Raji (cell line): Measurements from ENCODE around the gene COQ10A.

ENCODE experiments used
- POLR2A ChIP-seq: IDR thresholded peaks from 2 replicates; pipeline ENCODE4 v1.6.1; 2011; ENCODE audit warnings: low read depth, low read length, control low read depth; ENCODE audit not compliant: insufficient read depth

COQ10A gene

DNA sequence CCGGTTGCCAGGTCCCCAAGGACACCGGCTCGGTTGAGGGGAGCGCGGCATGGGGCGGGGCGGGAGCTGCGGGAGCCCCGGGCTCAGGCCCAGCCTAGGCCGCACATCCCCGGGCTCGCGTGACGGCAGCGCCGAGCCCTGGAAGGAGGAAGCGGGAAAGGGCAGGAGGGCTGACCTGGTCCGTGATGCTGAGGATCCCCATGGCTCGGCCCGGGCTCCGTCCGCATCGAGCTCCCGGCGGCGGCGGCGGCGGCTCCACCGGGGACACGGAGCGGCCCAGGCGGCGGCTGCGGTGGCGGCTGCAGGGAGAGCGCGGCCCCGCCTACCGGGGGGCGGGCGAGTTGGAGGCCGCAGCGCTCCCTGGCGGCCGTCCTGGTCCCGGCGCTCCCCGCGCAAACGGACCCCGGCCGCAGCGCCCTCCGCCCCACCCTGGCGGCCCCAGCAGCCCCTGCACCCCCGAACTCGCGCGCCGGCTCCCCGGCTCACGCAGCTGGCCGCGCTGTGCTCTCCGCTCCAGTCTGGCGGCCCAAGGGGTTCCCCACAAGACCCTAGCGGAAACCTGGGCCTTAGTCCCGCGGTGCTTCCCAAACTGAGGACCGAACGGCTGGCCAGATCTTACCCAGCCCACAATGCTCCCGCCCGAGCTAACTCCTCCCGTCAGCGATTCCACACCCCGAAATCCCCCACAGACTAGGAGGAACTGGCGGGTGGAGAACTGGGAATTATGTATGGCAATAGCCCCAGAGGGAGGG, 8.5 kb upstream of the COQ10A start, which contains the start of gene ANKRD52:
TSS of gene ANKRD52 (minus strand) at position 317 of the 752 bp plus-strand sequence. CDS start at position 202, 115 bp downstream.
- peak; percentile 67 for TF ChIP-seq POLR2A

DNA sequence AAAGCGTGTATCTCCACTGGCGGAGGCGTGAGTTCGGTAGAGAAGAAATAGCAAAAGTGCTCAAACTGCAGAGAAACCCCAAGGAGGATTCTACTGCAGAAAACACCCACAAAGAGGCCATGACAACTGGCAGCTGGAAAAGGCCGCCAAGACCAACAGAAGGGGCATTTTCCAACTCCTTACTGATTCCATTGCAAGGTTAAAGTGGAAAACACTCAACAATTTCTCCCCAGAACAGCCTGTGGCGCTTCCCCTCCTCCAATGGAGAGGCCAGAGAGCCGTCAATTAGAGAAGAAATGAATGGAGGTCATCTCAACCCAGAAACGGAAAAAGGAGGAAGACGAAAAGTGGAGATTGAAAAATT, 7.9 kb upstream of the COQ10A start:
- TF ChIP-seq POLR2A = no peak

DNA sequence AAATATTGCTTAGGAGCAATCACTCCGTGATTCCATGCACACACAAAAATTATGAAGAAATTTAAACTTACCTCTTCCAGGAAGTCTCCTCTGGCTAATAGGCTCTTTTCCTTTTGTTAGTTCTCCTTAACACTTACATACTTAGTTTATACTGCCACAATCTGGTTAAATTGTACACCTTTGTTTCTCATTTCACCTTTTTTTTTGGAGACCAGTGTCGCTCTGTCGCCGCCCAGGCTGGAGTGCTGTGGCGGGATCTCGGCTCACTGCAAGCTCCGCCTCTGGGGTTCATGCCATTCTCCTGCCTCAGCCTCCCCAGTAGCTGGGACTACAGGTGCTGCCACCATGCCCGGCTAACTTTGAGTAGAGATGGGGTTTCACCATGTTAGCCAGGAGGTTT, 6.4 kb upstream of the COQ10A start:
- no peak for TF ChIP-seq POLR2A

DNA sequence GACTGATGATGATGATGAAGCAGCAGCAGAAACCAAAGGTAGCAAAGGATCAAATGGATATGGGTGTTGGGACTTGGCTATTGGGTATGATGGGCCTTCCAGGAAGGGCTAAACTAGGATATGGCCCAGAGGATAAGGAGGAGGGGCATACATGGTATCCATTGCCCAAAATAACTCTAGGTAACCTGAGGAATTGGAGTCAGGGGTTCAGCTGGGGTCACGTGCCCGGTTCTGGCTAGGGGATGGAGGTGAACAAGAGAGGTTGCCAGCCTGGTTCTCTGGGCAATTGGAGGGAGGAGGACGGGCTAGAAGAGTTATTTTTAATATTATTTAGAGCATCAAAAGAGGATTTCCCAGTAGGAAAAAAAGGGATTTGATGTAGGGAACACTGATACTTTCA, 5.8 kb upstream of the COQ10A start:
- TF ChIP-seq POLR2A = no peak

DNA sequence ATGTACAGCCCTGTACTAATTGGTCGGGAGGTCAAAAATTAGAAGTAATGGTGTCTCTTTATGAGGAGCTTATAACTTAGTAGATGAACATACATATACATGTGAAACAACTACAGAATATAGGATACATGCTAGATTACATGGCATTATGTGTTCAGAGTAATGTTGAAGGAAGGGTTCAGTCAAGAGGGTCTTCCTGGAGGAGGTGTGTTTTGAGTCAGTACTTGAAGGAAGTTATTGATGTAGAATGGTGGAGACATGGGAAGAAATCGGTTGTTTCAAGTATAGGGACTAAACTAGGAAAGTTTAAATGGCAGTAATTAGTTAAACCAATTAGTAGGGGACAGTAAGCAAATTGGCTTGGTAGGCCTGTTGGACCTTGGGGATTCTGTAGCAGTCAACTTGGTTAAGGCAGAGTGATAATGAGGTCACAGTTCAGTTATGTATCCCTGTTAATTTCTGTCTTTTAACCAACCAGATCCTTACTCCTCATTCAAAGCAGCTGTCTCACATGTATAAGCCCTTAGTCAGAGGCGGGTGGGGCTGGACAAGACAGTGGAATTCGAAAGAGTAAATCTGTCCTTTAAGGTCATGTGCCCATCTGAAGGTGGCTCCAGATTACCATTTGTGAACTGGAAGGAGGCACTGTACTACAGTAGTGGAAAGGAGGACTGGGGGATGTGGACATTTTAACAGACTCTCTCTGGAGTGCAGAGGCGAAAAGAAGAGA, 5.1 kb upstream of the COQ10A start:
- TF ChIP-seq POLR2A = no peak

DNA sequence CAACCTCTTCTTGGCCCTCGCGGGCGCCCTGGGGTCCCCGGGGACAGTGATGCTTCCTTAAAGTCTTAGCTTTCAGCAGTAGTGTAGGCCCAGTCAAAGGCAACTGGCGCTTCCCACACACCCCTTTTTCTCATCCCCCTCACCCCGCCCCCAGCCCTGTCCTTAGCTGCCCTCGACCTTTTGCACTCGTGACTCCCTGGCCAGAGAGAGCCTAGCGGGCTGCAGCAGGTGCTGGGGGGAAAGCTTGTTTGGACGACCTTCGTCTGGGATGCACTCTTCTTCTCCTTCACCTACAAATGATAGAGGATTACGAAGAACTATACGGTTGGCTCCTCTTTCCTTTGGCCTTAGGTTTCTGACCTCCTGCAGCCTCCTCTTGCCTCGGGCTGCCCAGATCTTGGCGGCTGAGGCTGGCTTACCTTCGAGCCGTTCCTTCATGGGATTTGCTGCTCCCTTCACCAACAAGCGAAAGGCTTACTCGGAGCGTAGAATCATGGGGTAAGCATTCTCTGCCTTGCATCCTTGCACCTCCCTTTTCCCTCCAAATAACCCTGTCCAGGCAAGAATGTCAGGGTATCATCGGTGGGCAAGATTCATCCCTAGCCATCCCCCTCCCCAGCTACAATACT, 815 bp downstream of the COQ10A start:
- no peak for TF ChIP-seq POLR2A

DNA sequence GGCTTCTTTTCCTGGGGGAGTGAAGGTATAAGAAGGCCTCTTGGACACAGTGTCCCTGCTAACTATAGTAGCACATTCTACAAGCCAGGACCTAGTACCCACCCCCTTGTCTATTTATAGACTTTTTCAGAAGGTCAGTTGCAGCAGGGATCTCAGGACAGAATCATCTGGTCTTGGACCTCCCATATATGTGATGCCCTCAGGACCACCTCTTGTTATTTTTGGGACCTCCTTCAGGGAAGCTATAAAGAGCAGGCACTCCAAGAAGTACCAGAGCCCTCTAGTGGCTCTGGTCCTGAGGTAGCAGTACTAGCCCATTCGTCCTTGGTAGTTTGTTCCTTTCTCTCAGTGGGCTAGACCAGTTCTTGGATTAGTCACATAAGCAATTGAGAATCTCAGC, 4.3 kb downstream of the COQ10A start:
- no peak for TF ChIP-seq POLR2A

DNA sequence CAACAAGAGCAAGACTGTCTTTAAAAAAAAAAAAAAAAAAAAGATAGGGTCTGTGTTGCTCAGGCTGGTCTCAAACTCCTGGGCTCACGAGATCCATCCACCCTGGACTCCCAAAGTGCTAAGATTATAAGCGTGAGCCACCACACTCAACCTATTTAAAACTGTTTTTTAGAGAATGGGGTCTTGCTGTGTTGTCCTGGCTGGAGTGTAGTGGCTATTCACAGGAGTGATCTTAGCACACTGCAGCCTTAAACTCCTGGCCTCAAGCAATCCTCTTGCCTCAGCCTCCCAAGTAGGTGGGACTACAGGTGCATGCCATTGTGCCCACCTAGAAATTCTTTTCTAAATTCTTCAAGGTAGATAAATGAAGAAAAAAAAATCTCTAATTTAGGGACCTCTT, 7.6 kb downstream of the COQ10A start:
- no peak for TF ChIP-seq POLR2A

DNA sequence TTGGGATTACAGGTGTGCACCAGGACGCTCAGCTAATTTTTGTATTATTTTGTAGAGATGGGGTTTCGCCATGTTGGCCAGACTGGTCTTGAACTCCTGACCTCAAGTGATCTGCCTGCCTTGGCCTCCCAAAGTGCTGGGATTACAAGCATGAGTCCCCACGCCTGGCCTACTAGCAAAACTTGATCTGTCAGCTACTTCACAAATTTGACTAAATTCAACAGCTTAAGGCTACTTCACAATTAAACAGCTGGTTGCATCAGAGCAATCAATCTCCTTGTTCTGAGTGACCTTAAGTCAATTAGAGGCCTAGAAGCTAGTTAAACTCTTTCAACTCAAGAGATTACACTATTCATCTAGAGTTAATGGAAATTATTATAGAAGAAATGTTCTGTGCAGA, 12.2 kb downstream of the COQ10A start:
- no peak for TF ChIP-seq POLR2A

DNA sequence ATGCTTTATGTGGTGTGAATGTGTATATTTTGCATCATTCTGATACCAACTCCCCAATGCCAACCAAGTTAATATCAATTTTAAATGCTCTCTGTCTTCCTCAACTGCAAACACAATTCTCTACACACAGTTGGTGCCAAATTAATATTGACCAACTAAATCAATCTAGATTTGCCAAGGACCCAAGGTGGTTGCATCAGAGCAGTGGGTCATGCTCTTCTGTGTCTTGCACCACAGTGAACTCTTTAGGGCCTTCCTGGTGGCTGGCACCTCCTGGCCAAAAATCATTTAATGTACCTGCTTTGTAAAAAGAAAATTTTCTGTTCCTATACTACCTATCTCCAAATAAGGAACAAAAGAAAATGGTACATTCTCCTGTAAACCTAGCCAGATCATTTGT, 14.1 kb downstream of the COQ10A start:
- TF ChIP-seq POLR2A = no peak

DNA sequence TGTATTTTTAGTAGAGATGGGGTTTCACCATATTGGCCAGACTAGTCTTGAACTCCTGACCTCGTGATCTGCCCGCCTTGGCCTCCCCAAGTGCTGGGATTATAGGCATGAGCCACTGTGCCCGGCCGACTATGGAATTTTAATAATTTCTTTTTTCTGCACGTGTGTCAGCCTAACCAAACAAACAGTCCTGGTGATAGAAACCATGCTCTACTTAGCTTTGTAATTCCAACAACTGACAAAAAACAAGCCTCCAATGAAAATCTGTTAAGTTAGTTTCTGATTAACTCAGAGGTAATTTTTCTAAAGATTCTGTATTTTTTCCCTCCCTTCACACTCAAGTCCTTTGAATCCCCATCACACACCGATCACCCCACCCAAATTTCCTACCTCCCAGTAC, 15.3 kb downstream of the COQ10A start:
- TF ChIP-seq POLR2A = no peak

DNA sequence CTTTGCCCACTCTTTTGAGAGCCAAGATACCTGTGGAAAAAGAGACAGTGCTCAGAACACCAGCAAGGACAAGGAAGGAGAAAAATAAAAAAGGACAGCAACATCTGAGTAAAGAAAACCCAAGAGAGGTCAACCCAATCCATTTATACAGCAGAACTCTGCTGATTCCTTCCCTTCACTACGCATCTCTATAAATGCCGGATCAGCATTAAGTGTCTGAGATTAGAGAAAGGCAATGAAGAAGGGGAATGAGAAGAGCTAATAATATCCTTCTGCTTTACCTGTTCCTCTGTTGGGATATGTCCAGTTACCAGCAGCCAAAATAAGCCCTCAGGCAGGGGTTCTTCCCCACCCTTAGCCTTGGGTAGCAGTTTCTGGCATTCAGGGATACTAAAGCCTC, 15.8 kb downstream of the COQ10A start:
- no peak for TF ChIP-seq POLR2A

DNA sequence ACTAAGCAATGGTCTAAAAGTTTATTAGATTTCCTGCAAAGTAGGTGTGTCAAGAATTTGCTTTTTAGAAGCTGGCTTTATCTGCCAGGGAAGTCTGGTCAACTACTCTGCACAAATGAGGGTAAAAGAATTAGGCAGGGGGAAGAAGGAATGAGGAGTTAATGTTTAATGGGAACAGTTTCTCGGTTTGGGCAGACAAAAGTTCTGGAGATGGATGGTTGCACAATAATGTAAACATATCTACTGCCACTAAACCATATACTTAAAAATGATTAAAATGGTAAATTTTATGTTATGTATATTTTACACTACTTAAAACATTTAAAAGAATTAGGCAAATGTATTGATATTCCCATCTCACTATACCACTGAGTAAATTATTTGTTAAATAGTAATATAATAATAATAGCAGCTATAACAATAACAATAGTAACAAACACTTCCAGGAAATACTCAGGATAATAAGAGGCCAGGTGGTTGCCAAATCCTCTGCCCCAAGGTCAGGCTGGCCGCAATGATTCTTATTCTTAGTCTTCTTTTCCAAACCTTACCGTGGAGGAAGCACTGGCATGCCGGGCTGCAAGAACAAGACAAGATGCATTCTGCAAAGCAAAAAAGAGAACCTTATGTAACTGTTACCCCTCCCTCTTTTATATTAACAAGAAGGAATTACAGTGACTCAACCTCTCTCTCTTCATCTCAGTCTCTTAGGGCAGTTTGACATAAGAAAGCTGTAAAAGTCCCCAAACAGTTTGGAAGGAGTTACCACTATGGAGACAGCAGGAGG, 19.5 kb downstream of the COQ10A start:
- no peak for TF ChIP-seq POLR2A

DNA sequence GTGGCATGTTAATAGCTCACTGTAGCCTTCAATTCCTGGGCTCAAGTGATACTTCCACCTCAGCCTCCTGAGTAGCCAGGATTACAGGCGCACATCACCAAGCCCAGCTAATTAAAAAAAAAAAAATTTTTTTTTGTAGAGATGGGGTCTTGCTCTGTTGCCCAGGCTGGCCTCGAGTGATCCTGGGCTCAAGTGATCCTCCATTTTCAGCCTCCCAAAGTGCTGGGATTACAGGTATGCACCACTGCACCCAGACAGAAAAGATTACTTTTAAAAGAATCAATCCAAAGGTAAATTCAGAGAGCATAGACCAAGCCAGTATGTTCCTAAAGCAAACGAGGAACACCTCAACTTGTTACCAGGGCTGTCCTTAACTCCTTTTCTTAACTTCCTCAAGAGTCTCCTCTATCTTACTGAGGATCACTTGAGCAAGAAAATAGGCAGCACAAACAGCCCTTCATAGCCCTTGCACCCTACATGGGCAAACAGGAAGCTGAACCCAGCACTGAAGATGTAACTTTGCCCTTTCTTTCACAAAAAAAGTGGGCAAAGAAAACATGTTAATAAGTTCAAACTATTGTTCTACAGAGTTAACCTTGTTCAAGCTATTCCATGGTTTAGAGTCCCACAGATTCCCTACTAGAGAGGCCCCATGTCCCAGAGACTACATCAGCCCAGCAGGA, 22.1 kb downstream of the COQ10A start:
- TF ChIP-seq POLR2A = no peak

DNA sequence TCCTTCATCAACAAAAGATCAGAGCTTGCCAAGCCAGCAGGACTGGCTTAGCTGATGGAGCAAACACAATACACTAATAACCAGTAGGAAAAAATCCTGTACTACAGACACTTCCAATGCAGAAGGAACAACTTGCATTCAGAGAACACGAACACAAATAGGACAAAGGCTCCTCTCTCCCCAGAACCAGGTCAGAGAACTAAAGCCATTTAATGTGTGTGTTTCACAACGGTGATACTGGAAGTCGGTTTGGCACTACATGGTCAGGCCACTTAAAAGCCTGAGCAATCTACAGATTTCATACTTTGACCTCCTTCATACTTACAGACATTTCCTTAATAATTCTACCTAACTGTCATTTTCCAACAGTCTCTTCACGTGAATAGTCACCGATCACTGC, 27.1 kb downstream of the COQ10A start:
- TF ChIP-seq POLR2A = no peak
